GM21528 (cell line): ENCODE data around the gene SVBP.
"Not testable (repeated sequence)": the region's sequence is repeated elsewhere in the genome, so short reads cannot be mapped to it uniquely, and the experiment has no call there.

Experiments used
- ATAC-seq: cut with Tn5 transposase; IDR thresholded peaks from one replicate; pipeline ENCODE4 v1.9.1; 2021; ENCODE audit warnings: mild to moderate bottlenecking, moderate library complexity; ENCODE audit not compliant: unreplicated experiment, low FRiP score

SVBP gene, protein sequence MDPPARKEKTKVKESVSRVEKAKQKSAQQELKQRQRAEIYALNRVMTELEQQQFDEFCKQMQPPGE

DNA sequence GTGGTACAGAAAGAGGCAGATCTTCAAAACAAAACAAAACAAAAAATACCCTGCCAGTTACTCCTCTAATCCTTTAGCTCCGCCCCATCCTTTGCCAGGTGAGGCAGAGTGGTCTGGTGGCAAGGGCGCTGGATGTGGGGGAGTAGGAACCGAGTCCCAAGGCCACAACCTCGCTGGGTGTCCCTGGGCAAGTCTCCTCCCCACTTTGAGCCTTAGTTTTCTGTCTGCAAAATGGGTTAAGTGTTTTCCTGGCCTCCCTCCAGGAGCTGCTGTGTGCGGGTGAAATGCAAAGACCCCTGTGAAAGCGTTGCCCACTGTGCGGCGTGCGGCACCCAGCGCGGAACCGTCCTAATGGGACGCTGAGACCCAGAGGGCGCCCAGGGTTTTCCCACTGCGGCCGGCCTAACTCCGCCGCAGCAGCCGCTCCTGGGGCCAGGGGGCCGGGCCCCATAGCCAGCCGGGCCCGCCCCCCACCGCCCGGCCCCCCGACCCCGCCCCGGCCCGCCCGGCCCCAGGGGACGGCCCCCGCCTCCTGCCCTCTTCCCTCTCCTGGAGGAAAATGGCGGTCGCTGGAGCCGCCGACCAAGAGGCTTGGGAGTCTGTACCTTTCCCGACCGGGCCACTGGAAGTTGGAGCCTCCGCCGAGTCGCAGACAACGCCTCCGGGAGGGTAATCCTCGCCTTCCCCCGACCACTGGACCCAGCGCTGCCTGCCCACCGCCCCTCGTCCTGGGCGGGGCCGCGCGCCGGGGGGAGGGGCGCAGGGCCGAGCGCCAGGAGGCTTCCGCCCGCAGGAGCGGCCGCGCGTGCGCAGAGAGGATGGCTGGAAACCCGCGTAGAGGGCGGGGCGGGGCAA, at the start of gene SVBP, which contains the start of gene ERMAP:
Gene SVBP, minus strand, starts transcription at position 813 of the 855 bp plus-strand sequence. CDS start 853 bp downstream, outside the sequence.
Gene ERMAP, plus strand, starts transcription at position 538 of the 855 bp plus-strand sequence. CDS start 13,327 bp downstream, outside the sequence.
- peak; percentile 73 for ATAC-seq

DNA sequence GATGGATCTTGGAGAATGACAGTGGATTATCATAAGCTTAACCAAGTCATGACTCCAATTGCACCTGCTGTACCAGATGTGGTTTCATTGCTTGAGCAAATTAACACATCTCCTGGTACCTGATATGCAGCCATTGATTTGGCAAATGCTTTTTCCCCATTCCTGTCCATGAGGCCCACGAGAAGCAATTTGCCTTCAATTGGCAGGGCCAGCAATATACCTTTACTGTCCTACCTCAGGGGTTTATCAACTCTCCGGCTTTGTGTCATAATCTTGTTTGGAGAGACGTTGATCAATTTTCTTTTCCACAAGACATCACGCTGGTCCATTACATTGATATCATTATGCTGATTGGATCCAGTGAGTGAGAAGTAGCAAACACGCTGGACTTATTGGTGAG, 49.4 kb upstream of the SVBP start:
- no peak for ATAC-seq

DNA sequence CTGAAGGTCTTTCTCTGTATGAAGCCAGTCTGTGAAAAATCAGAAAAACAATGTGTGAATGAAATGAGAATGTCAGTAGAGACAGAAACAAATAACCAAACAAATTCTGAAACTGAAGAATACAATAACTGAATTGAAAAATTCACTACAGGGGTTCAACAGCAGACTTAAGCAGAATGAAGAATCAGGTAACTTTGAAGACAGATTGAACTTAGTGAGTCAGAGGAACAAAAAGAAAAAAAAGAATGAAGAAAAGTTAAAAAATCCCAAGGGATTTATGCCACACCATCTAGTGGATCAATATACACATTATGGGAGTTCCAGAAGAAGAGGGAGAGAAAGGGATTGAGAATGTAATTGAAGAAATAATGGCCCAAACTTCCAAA, 43.8 kb upstream of the SVBP start:
- no peak for ATAC-seq

DNA sequence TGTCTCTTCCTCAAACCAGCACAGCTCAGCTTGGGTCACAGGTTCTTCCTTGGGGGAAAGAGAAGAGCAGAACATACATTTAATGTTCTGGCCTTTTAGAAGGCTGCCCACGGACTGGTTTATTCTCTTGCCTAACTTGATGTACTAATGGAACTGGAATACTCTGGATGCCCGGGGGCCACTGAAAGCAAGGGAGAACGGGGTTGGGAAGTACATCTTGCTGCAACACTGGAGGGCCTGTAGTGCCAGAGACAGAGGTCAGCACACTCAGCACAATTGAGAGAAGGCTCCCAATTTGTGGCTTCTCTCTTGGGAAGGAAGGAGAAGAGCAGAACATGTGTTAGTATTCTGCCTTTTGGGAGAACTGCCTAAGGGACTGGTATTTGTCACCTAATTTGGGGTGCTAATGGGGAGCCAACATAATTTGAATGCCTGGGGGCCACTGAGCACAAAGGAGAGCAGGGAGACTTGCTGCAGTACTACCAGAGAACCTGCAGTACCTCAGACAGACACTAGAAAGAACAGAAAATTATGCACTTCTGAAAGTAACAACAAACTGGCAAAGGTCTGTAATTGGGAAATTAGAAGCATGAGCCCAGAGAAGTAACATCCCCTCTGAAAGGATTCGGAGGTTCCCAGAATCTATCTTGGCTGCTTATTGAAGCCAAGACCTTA, 43.3 kb upstream of the SVBP start:
- ATAC-seq = no peak

DNA sequence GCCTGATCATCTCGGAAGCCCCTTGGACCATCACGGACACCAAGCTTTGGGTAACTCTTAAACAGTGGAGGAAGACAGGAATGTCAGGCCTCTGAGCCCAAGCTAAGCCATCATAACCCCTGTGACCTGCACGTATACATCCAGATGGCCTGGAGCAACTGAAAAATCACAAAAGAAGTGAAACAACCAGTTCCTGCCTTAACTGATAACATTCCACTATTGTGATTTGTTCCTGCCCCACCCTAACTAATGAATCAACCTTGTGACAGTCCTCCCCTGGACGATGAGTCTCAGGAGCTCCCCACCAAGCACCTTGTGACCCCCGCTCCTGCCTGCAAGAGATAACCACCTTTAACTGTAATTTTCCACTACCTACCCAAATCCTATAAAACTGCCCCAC, 42.2 kb upstream of the SVBP start:
- not testable (repeated sequence) for ATAC-seq

DNA sequence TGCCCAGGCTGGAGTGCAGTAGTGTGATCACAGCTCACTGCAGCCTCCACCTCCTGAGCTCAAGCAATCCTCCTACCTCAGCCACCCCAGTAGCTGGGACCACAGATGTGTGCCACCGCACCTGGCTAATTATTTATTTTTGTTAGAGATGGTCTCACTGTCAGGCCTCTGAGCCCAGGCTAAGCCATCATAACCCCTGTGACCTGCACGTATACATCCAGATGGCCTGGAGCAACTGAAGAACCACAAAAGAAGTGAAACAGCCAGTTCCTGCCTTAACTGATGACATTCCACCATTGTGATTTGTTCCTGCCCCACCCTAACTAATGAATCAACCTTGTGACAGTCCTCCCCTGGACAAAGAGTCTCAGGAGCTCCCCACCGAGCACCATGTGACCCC, 39.4 kb upstream of the SVBP start:
- not testable (repeated sequence) for ATAC-seq

DNA sequence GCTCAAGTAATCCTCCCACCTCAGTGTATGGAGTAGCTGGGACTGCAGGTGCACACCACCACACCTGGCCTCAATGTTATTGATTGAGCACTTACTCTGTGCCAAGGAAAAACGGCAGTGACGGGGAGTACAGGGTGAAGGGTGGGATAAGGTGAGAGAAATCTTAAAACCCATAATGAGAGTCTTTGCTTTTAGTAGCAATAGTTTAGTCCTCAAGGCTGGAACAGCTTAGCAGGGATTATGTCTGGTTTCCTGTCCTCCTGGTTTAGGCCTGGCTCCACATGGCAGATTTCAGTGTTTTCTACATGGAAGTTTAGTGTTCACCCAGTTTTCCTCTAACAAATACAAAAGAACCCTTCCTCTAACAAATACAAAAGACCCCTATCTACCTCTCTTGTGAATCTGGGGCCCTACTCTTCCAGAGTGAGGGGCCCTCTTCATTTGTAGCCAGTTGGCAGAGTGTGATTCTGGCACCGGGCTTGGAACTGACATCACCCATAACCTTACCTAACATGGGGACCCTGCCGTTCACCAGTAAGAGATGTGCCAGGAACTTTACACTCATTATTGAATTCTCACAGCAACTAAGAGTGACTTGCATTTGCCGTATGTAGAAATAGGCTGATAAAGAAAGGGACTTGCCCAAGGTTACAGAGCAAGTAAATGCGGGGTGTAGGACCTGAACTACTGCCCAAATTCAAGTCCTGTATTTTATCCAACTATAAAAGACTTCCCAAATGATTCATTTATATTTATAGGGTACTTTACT, 36.1 kb upstream of the SVBP start:
- ATAC-seq = no peak

DNA sequence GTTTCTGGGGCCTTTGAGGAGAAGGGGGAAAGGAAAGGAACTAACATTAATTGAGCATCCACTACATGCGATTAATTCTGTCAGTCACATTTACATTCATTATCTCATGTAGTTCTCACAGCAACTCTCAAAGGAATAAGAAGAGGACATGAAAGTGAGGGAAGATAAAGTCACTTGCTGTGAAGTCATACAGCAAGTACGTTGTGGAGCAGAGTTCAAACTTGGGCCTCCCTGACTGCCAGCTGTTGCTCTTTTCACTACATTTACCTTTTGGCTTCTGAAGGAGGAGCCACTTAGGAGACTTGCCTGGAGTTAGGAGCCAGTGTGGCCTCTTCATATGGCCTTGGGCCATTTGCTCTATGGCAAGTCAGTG, 35.4 kb upstream of the SVBP start:
- no peak for ATAC-seq

DNA sequence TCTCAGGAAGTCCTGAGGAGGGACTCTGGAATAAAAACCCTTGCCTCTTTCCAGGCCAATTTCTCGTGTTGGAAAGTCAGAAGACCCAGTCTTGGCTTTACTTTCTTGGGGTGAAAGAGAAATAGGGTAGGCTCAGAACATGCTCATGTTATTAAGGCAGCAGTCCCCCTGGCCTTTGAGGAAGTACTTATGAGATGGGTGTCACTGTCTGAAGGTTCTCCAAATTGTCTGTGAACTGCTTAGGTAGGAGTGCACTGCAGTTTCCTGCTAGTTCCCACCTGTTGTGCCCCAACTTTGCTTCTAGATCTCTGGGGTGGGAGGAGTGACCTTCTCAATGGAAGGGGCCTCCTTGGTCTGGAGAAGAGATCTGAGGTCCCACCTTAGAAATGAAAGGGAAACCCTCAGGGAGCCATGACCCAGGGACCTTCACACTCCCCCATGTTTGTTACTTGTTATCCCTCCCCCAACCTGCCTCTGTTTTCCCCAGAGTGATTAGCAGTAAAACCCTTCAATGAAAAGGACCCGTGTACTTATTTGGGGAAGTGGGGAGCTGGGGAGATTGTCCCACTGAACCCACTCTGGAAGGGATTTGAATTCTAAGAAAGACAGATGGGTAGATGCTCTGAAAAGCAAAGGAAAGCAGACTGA, 34.9 kb upstream of the SVBP start:
- no peak for ATAC-seq

DNA sequence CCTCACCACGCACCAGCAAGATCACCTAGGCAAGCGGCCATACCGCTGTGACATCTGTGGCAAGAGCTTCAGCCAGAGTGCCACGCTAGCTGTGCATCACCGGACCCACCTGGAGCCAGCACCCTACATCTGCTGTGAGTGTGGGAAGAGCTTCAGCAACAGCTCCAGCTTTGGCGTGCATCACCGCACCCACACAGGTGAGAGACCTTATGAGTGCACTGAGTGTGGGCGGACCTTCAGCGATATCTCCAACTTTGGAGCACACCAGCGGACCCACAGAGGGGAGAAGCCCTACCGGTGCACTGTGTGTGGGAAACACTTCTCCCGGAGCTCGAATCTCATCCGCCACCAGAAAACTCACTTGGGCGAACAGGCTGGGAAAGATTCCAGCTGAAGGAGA, 34.2 kb upstream of the SVBP start:
- ATAC-seq = no peak

DNA sequence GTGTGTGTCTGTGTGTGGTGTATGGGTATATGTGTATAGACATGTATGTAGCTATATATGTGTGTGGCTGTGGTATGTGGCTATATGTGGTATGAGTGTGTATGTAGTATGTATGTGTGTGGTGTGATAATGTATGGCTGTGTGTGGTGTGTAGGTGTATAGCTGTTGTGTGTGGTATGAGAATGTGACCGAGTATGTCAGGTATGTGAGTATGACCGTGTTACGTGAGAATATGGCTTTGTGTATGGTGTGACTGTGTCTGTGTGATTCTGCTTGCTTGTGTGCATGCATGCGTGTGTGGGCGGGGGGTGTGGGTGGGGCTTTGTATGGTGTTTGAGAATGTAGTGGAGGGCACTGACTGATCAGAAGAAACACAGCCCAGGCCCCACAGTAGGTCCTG, 32.7 kb upstream of the SVBP start:
- no peak for ATAC-seq

DNA sequence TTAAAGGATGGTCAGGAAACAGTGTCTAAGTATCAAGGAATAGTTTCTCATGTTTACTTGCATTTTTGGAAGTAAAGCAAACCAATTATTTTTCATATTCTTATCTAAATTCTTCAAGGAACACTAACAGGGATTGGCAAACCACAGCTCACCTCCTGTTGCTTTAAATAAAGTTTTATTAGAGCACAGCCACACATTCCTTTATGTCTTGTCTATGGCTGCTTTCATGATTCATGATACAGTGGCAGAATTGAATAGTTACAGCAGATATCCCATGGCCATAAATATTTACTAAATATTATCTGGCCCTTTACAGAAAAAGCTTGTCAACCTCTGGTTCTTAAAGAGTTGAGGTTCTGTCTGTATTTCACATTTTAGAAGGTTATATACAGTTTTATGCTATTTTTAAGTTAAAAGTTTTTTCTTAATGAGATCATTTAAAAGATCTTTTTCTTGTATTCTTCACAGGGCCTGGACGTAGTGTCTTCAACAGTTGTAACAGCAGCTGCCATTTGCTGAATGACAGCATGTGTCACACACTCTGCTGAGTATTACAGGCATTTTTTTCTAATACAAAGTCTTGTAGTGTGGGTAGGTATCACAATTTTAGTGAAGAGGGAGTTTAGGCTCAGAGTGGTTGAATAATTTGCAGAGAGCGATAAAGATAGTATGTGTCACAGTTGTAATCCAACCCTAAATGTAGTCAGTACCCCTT, 31.8 kb upstream of the SVBP start:
- ATAC-seq = no peak

DNA sequence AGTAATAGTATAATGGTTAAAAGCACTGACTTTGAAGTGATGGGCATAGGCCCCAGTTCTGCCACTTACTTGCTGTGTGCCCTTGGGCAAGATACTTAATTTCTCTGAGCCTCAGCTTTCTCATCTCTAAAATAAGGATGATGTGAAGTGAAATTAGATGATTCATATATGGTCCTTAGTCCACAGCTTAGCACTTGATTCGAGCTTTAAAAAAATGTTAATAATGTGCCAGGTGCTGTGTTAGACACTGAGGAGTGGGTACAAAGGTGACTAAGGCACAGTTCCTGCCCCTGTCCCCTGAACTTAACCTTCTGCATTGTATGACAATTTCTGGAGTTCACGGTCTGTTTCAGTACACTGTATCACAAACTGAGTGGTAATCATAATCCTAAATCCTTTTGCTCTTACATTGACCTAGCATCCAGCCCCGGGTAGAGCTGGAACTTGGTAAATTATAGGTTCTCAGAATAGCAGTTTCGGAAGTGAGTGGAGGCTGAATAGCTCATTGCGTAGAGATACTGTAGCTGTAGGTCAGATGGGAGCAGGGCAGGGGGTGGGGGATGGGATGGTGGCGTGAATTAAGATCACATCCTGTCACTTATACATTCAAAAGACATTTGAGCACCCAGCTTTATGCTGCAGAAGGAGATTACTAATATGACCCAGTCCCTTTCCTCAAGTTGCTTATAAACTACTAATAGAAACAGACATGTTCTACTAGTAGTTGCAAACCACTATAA, 30.7 kb upstream of the SVBP start:
- no peak for ATAC-seq

DNA sequence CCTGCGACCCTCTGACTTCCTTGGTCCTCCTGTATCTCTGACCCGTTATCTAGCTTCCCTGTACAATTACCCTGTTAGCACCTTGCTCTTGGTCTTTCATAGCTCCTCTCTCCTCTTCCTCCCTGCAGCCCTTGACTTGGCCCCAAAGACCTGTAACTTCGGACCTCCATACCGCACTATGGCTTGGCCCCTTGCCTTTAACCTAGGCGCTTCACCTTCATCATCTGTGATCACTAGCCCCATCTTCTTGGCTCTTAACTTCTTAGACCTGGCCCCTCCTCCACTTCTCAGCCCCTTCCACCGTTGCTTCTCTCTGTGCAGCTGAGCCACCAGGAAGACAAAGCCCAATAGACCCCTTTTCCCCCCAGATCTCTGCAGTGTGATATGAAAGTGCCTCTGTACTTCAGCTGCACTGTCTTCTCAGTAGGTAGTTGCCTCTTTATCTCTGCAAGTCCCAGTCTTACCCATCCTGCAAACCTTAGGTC, 30.0 kb upstream of the SVBP start:
- ATAC-seq = peak; percentile 2

DNA sequence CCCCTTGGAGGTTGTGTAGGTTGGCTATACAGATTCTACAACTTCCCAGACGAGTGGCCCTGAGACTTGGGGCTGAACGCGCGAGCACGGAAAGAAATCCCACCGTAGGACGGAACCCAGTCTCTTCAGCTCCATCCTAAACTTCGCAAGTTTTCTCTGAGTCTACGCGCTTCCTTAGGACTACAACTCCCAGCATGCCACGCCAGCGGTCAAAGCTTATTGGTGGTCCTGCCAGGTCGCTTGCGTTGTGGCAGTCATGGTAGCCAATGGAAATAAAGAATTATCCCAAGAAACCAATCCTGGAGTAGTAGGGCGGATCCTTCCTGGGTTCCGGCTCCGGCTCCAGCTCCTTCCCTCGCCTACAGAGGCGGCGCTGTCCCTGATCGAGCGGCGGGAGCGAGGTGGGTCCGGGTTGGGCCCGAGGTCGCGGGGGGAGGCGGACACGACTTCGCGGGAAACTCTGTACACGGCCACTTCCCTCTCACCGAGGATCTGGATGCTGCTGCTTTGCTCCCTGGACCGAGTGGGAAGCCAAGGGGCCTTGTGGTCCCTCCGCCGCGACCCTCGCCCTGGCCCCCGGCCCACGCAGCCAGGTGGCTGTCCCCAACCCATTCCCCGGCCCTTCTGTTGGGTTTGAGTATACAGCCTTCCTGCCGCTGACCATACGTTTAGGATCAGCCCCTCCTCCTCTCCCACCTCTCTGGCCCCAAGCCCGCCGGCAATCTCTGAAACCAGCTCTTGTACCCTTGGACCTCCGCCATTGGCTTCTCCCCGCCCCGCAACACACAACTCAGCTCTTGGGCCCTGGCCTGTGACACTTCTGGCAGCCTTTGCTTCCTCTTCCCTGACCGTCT, 29.3 kb upstream of the SVBP start, which contains the start of gene ZNF691:
Gene ZNF691, plus strand, starts transcription at position 357 of the 854 bp plus-strand sequence. CDS start 3,046 bp downstream, outside the sequence.
- peak; percentile 91 for ATAC-seq

DNA sequence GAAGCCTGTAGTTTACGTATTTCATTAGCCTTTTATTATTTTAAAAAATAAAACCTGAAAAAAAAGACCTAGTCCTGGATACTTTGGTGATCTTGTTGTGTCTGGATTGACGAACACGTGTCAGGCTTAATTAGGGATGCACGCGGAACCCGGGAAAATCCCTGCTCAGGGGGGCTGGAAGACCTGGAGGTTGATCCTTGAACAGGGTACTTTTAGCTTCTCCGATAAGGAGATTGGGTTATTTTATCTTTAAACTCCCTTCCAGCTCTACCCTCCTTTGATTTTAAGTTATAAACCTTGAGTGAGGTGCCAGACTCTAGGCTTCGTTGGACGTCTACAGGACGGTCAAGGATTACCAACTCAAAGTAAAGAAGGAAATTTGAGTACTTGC, 28.7 kb upstream of the SVBP start:
- peak; percentile 26 for ATAC-seq

DNA sequence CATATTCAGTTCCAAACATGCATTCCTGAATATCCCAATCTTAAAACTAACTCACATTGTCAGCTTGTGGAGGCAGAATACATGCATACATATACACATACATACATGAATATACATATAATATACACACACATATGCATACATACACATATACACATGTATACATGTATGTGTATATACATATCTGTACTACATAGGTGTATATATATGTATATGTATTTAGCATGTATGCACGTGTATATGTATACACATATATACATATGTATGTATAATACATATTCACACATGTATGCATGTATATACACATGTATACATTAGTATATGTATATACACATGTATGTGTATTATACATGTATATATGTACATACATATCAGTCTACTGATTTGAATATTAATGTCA, 28.0 kb upstream of the SVBP start:
- ATAC-seq = no peak

DNA sequence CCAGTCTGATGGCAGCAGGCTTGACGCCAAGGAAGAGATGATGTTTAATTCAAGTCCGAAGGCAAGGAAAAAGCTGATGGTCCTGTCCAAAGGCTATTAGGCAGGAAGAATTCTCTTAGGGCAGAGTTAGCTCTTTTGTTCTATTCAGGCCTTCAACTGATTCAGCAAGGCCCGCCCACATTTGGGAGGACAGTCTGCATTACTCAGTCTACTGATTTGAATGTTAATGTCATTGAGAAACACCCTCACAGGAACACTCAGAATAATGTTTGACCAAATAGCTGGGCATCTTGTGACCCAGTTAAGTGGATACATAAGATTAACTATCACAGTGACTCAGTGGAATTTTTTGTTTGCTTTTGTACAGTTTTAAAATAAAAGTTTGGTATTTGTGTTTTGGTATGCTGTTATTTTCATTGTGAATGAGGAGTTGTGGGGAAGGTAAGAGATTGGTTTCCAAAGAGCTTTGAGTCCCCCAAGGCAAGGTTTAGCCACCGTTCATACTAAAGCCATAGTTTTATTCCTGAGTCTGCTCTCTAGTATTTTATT, 27.5 kb upstream of the SVBP start:
- no peak for ATAC-seq
